ENCODE data around the gene NFATC2.
"Not testable (repeated sequence)": the region's sequence is repeated elsewhere in the genome, so short reads cannot be mapped to it uniquely, and the experiment has no call there.

Gene NFATC2

DNA sequence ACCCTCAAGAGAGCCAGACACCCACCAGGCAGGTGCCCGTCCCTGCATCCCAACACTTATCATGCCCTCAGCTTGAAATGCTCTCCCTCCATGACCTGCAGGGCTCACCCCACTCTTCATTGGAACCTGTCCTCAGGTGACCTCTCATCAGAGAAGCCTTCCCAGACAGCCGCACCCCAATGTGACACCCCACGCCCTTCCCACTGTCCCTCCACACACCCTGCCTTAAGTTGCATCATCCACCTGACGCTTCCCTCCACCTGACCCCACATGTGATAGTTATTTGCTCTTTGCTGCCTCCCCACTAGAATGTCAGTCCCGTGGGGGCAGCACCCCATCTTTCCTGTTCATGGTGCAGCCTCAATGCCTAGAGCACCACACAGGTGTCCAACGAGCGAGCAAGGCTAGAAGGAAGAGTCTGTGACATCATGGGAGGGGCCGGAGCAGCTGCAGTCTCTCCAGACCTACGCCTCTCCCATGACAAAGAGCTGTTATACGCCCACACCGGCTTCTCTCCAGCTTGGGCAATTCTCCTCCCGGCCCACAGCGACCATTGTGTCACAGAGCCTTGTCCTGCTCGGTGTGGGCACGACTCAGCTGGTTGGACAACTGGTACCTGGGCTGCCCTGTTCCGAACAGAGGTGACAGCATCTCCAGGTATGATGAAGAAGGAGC lies 58.2 kb downstream of the NFATC2 start:
- Mint-ChIP-seq H3K4me1 (ENCODE audit: low read depth) (peaks cover 54% of the 10 kb centered on the region), H3K27me3 (ENCODE audit: low read depth) (no peaks in the 10 kb centered on the region), H3K36me3 (ENCODE audit: low read depth) (peaks cover 58% of the 10 kb centered on the region), H3K4me3 (no peak overlapping the region), H3K27ac (peak overlapping the region; percentile 46), H3K9me3 (no peaks in the 10 kb centered on the region)
- DNase-seq (ENCODE audit: low spot score): no peak

DNA sequence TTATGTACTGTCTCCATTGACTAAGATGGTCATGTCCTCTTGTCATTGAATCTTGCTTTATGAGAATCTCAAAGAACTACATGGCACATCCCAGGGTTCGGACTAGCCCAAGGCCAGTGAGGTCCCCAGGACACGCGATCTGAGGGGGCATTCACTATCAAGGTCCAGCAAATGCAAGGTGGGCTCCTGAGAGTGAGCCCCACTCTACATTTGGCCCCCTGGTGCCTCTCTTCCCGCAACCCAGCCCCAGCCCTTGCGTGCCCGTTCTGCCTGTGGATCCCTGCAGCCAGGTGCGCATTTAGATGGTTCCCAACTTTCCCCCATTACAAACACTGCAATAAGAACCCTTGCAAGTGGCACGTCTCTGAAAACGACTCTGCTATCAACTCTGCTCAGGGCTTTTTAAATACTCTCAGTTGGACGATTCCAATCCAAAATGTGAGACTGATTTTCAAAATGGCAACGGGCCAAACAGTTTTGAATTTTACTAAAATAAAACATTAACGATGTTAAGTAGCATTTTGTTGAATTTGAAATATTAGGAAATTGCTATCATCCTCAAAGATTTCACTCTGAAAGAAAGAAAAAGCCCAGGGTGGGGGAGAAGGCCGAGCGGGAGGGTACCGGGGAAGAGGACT lies 59.6 kb downstream of the NFATC2 start:
- DNase-seq (ENCODE audit: low spot score): no peak
- Mint-ChIP-seq H3K27ac (peak overlapping the region; percentile 39), H3K27me3 (ENCODE audit: low read depth) (no peaks in the 10 kb centered on the region), H3K4me3 (no peak overlapping the region), H3K36me3 (ENCODE audit: low read depth) (peaks cover 68% of the 10 kb centered on the region), H3K4me1 (ENCODE audit: low read depth) (peaks cover 61% of the 10 kb centered on the region), H3K9me3 (peaks cover 10% of the 10 kb centered on the region)

DNA sequence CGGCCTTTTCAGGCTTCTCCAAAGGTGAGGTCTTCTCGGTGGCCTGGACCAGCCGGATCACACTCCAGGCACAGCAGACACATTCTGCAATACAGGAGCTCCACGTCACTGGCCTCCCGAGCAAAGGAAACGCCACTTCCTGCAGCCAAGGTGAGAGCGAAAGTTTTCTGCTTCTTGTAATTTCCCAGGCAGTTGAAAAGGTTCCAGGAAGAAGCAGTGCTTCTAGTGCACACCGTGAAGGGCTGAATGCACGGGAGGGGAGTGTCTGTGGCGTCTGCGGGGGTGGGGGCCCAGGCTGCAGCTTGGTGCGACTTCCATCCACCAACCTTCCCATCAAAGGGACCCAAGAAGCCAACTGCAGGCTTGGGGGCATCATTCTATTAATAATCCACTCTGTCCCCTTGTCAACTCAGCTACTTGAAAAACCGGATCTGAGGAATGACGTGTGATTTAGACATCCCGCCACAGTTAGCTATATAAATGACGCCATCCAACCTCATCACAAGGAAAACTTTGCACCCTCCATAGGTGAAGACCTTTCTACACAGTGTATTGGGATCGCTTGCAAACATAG lies 61.1 kb downstream of the NFATC2 start:
- DNase-seq (ENCODE audit: low spot score): peak; percentile 58
- H3K36me3 Mint-ChIP-seq (ENCODE audit: low read depth): peaks cover 69% of the 10 kb centered on the region
- H3K27me3 Mint-ChIP-seq (ENCODE audit: low read depth): no peaks in the 10 kb centered on the region
- peaks cover 68% of the 10 kb centered on the region for H3K4me1 Mint-ChIP-seq (ENCODE audit: low read depth)
- peaks cover 16% of the 10 kb centered on the region for H3K9me3 Mint-ChIP-seq
- H3K4me3 Mint-ChIP-seq: peak overlapping the region; percentile 75
- peak overlapping the region; percentile 81 for H3K27ac Mint-ChIP-seq

DNA sequence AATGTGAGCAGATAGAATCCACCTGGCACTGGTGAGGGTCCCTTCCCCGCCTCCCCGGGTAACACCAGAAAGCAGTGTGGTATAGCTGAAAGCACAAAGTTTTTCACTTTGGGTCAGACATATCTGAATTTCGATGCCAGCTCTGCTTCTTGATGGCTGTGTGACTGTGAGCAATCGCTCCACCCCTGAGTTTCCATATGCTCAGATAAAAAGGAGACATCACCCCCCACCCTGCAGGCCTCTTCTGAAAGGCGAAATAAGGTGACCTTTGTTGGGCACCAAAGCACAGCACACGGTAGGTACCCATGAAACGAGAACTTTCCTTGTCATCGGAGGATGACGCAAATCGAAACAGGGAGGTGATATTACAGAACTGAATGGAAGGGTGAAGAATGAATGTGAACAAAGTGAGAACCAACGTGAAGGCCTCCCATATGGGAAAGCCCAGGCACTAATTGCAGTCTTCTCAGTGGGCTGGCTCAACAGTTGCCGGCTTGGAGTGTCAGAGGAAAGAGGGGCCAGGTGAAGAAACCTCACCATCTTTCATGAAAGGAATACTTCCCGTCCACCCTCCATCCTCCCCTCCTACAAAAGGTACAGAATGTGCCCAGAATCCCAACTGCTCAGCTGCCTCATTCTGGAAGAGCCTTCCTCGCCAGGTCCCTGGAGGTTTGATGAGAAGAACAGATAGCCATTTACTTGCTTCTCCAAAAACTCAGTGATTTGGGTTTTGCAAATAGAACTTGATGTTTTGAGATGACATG lies 61.8 kb downstream of the NFATC2 start:
- H3K27ac Mint-ChIP-seq: peak overlapping the region; percentile 81
- peaks cover 16% of the 10 kb centered on the region for H3K9me3 Mint-ChIP-seq
- peak overlapping the region; percentile 75 for H3K4me3 Mint-ChIP-seq
- H3K27me3 Mint-ChIP-seq (ENCODE audit: low read depth): no peaks in the 10 kb centered on the region
- H3K4me1 Mint-ChIP-seq (ENCODE audit: low read depth): peaks cover 71% of the 10 kb centered on the region
- H3K36me3 Mint-ChIP-seq (ENCODE audit: low read depth): peaks cover 67% of the 10 kb centered on the region
- DNase-seq (ENCODE audit: low spot score): peak; percentile 89

DNA sequence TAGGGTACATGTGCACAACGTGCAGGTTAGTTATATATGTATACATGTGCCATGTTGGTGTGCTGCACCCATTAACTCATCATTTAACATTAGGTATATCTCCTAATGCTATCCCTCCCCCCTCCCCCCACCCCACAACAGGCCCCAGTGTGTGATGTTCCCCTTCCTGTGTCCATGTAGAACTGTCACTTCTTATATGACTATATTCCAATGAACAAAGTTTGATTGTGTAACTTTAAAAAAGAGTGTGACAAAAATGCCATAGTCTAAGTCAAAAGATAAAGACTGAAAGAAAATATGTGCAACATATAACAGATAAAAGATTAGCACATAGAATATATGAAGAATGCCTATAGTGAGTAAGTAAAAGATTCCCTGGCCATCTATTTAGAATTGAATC lies 66.4 kb downstream of the NFATC2 start:
- DNase-seq (ENCODE audit: low spot score); H3K27me3 Mint-ChIP-seq (ENCODE audit: low read depth); H3K27ac Mint-ChIP-seq; H3K4me3 Mint-ChIP-seq: not testable (repeated sequence)
- peaks cover 59% of the 10 kb centered on the region for H3K4me1 Mint-ChIP-seq (ENCODE audit: low read depth)
- H3K36me3 Mint-ChIP-seq (ENCODE audit: low read depth): peaks cover 76% of the 10 kb centered on the region
- peaks cover 16% of the 10 kb centered on the region for H3K9me3 Mint-ChIP-seq

DNA sequence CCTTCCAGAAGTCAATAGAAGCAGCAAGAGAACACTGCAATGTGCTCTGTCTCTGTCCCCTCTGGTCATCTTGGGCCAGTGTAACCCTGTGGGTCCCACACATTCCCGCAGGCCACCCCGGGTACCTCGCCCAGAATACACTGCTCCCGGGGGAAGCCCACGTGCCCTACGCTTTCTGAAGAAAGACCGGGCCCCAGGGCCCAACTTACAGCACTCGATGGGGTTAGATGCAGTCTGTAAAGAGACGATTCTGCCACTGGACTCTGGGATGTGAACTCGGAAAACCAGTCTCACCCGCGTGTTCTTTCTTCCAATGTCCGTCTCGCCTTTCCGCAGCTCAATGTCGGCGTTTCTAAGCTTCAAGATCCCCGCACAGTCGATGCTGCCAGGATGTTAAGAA lies 68.7 kb downstream of the NFATC2 start:
- no peak overlapping the region for H3K4me3 Mint-ChIP-seq
- peaks cover 80% of the 10 kb centered on the region for H3K36me3 Mint-ChIP-seq (ENCODE audit: low read depth)
- H3K27ac Mint-ChIP-seq: no peak overlapping the region
- no peaks in the 10 kb centered on the region for H3K27me3 Mint-ChIP-seq (ENCODE audit: low read depth)
- peaks cover 61% of the 10 kb centered on the region for H3K4me1 Mint-ChIP-seq (ENCODE audit: low read depth)
- peaks cover 14% of the 10 kb centered on the region for H3K9me3 Mint-ChIP-seq
- no peak for DNase-seq (ENCODE audit: low spot score)

DNA sequence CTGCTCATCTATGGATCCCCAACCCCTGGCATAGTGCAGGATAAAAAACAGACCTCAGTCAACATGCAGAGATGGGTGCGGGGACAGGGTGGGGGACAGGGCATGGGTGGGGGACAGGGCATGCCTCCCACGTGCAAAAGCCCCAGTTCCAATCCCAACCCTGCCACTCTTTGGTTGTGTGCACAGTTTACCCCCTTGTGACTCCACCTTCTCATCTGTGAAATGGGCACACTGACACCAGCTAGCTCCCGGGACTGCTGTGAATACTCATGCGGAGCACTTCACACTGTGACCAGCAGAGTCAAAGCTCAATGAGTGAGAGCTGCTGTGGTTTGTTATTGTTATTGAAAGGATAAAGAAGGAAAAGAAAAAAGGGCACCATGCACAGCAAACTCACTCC lies 69.3 kb downstream of the NFATC2 start:
- no peak for DNase-seq (ENCODE audit: low spot score)
- no peak overlapping the region for H3K27ac Mint-ChIP-seq
- H3K27me3 Mint-ChIP-seq (ENCODE audit: low read depth): no peaks in the 10 kb centered on the region
- H3K4me3 Mint-ChIP-seq: no peak overlapping the region
- H3K4me1 Mint-ChIP-seq (ENCODE audit: low read depth): peaks cover 56% of the 10 kb centered on the region
- H3K9me3 Mint-ChIP-seq: peaks cover 9% of the 10 kb centered on the region
- H3K36me3 Mint-ChIP-seq (ENCODE audit: low read depth): peaks cover 79% of the 10 kb centered on the region

DNA sequence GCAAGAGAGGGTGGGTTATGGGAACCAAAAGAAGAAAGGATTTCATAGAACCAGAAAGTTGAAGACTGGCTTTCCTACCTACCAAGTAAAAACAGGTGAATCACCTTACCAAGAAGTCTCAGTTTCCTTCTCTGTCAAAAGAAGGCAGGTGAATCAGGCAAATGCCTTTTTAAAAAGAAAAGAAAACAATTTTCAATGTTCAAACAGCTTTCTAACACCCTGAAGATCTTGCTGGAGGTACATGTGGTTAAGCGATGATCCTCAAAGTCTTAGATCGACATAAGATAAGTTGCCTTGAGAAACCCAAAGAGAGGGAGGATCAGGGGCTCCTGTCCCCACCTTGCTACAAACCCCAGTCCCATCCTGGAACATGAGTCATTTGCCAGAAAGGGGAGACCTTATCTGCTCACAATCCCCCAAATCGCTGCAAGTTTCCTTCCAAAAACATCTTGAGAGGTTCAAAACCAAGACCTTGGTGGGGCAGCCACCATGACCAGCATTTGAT lies 71.6 kb downstream of the NFATC2 start:
- Mint-ChIP-seq H3K4me1 (ENCODE audit: low read depth) (peaks cover 47% of the 10 kb centered on the region), H3K27me3 (ENCODE audit: low read depth) (no peaks in the 10 kb centered on the region), H3K9me3 (no peaks in the 10 kb centered on the region), H3K4me3 (peak overlapping the region; percentile 68), H3K27ac (peak overlapping the region; percentile 85), H3K36me3 (ENCODE audit: low read depth) (peaks cover 71% of the 10 kb centered on the region)
- DNase-seq (ENCODE audit: low spot score): peak; percentile 51

DNA sequence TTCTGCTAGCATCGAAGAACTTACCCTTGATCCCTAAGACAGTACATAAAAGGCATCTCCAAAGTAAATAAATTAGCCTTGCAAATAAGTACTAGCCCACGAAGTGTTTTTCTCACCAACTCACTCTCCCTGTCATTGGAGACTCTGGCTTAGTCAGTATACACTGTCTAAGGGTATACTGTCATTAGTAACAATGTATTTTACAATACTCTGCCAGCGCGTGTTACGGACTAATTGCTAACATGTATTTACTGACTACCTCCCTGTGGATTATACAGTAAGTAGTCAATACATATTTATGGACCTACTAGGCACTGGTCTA lies 72.1 kb downstream of the NFATC2 start:
- peak overlapping the region; percentile 85 for H3K27ac Mint-ChIP-seq
- H3K4me1 Mint-ChIP-seq (ENCODE audit: low read depth): peaks cover 43% of the 10 kb centered on the region
- no peaks in the 10 kb centered on the region for H3K27me3 Mint-ChIP-seq (ENCODE audit: low read depth)
- peak overlapping the region; percentile 68 for H3K4me3 Mint-ChIP-seq
- no peaks in the 10 kb centered on the region for H3K9me3 Mint-ChIP-seq
- DNase-seq (ENCODE audit: low spot score): no peak
- H3K36me3 Mint-ChIP-seq (ENCODE audit: low read depth): peaks cover 71% of the 10 kb centered on the region

DNA sequence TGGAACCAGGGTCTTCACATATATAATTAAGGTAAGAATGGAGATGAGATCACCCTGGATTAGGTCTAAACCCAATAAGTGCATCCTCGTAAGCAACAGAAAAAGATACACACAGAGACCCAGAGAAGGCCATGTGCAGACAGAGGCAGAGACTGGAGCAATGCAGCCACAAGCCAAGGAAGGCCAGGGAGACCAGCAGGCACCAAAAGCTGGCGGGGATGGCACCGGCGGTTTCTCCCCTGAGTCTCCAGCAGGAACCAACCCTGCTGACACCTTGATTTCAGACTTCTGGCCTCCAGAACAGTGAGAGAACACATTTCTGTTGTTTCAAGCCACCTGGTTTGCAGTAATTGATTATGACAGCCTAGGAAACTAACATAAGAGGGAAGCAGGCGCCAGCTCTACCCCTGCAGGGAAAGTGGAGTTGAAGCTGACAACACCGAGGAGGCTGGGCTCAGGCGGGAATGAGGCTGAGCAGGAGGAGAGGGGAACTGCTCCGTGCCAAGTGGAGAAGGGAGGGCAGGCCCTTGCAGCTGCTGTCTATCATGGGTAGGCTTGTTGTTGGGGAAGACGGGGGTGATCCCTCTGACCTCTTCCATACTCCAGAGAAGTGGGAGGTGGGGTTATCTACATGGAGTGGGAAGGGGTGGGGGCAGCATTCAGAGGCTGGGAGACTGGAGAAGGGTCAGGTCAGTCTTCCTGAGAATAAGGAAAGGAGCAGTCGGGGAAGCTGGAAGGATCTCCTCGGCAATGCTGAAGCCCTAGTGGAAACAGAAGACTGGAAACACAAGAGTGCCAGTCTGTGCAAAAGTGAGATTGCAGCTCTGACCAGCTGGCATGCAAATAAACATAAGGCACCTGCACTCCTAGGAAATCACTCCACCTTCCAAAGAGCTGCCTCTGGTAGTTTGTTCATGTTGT lies 72.7 kb downstream of the NFATC2 start:
- Mint-ChIP-seq H3K27me3 (ENCODE audit: low read depth) (no peaks in the 10 kb centered on the region), H3K4me1 (ENCODE audit: low read depth) (peaks cover 45% of the 10 kb centered on the region), H3K9me3 (no peaks in the 10 kb centered on the region), H3K27ac (peak overlapping the region; percentile 85), H3K36me3 (ENCODE audit: low read depth) (peaks cover 70% of the 10 kb centered on the region), H3K4me3 (peak overlapping the region; percentile 68)
- DNase-seq (ENCODE audit: low spot score): no peak

DNA sequence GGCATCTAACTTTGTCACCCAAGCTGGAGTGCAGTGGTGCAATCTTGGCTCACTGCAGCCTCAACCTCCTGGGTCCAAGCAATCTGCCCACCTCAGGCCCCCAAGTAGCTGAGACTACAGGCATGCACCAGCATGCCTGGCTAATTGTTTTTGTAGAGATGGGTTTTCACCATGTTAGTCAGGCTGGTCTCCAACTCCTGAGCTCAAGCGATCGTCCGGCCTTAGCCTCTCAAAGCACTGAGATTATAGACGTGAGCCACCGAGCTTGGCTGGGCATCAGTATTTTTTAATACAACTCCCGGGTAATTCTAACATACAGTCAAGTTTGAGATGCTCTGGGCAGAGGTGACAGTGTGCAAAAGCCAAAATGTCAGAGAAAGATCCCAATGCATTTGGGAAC lies 73.5 kb downstream of the NFATC2 start:
- Mint-ChIP-seq H3K27ac (peak overlapping the region; percentile 24), H3K9me3 (no peaks in the 10 kb centered on the region), H3K4me1 (ENCODE audit: low read depth) (peaks cover 45% of the 10 kb centered on the region), H3K27me3 (ENCODE audit: low read depth) (no peaks in the 10 kb centered on the region), H3K36me3 (ENCODE audit: low read depth) (peaks cover 70% of the 10 kb centered on the region), H3K4me3 (no peak overlapping the region)
- DNase-seq (ENCODE audit: low spot score): no peak

DNA sequence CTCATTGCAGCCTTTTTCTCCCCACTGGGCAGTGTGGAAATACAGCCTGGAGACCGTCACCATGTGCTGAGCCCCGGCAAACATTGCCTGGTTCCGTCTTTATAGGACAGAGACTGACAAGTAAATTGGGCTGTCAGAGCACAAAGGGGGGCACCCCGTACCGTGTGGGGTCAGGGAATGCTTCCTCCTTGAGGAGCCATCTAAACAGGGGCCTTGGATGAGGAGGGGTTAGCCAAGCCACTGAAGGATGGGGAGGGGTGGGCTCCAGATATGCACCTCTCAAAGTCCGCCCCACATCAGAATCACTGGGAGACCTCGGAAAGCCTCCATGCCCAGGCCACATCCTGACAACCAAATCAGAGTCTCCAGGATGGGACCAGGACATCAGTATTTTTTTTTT lies 73.9 kb downstream of the NFATC2 start:
- DNase-seq (ENCODE audit: low spot score): no peak
- H3K27ac Mint-ChIP-seq: peak overlapping the region; percentile 31
- H3K4me1 Mint-ChIP-seq (ENCODE audit: low read depth): peaks cover 45% of the 10 kb centered on the region
- no peaks in the 10 kb centered on the region for H3K27me3 Mint-ChIP-seq (ENCODE audit: low read depth)
- H3K36me3 Mint-ChIP-seq (ENCODE audit: low read depth): peaks cover 70% of the 10 kb centered on the region
- no peaks in the 10 kb centered on the region for H3K9me3 Mint-ChIP-seq
- H3K4me3 Mint-ChIP-seq: no peak overlapping the region

DNA sequence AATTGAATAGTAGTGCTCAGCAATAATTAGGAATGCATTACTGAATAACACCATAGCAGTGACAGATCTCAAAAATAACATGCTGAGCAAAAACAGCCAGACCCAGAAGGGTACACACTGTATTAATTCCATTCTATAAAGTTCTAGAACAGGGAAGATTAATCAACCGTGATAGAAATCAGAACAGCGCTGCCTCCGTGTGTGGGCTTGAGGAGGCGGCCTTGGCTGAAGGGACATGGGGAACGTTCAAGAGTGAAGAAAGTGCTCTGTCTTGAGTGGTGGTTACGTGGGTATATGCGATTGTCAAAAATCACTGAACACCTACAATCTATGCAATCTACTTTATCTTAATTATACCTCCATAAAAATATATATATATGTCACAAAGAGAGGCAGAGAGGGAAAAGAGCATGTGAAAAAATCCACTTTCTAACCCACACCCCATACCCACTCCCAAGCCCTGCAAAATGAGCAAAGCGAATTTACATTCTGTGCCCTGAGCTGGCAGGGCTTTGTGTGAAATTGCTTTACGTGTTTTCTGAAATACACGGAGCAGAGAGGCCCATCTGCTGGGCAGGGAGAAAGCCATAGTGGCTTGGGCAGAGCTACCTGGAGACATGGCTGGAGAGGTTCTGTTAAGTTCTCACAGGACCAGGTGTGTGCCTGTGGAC lies 74.4 kb downstream of the NFATC2 start:
- Mint-ChIP-seq H3K4me1 (ENCODE audit: low read depth) (peaks cover 43% of the 10 kb centered on the region), H3K36me3 (ENCODE audit: low read depth) (peaks cover 66% of the 10 kb centered on the region), H3K27me3 (ENCODE audit: low read depth) (no peaks in the 10 kb centered on the region), H3K4me3 (no peak overlapping the region), H3K9me3 (no peaks in the 10 kb centered on the region), H3K27ac (no peak overlapping the region)
- DNase-seq (ENCODE audit: low spot score): no peak
